ENCODE results near the gene GLO1.
"Not testable (repeated sequence)": the region's sequence is repeated elsewhere in the genome, so short reads cannot be mapped to it uniquely, and the experiment has no call there.

GLO1 gene

GRCh38 chr6:38705924-38706323, 3.0 kb upstream of the GLO1 start:
- no peak for DNase-seq (ENCODE audit: low read depth)

- no peak for DNase-seq (ENCODE audit: low read depth)
Observed at GRCh38 chr6:38703949-38704590, 1.1 kb upstream of the GLO1 start.

GRCh38 chr6:38701551-38701950, 1.4 kb downstream of the GLO1 start:
- no peak for DNase-seq (ENCODE audit: low read depth)

GRCh38 chr6:38699702-38700101, 3.2 kb downstream of the GLO1 start:
- not testable (repeated sequence) for DNase-seq (ENCODE audit: low read depth)

- DNase-seq (ENCODE audit: low read depth) = no peak
Observed at GRCh38 chr6:38697846-38698245, 5.1 kb downstream of the GLO1 start.

- no peak for DNase-seq (ENCODE audit: low read depth)
Observed at GRCh38 chr6:38696345-38696744, 6.6 kb downstream of the GLO1 start.

- no peak for DNase-seq (ENCODE audit: low read depth)
Observed at GRCh38 chr6:38695933-38696332, 7.0 kb downstream of the GLO1 start.

GRCh38 chr6:38695227-38695900, 7.6 kb downstream of the GLO1 start:
- no peak for DNase-seq (ENCODE audit: low read depth)

- no peak for DNase-seq (ENCODE audit: low read depth)
Observed at GRCh38 chr6:38688579-38689087, 14.3 kb downstream of the GLO1 start.

- no peak for DNase-seq (ENCODE audit: low read depth)
Observed at GRCh38 chr6:38687549-38687948, 15.4 kb downstream of the GLO1 start.

GRCh38 chr6:38687043-38687353, 15.9 kb downstream of the GLO1 start:
- DNase-seq (ENCODE audit: low read depth) = no peak

GRCh38 chr6:38686270-38687042, 16.5 kb downstream of the GLO1 start:
- no peak for DNase-seq (ENCODE audit: low read depth)

GRCh38 chr6:38684904-38685303, 18.0 kb downstream of the GLO1 start:
- DNase-seq (ENCODE audit: low read depth) = no peak

GRCh38 chr6:38684237-38684636, 18.7 kb downstream of the GLO1 start:
- DNase-seq (ENCODE audit: low read depth) = no peak

- no peak for DNase-seq (ENCODE audit: low read depth)
Observed at GRCh38 chr6:38681850-38682249, 21.1 kb downstream of the GLO1 start.

- DNase-seq (ENCODE audit: low read depth) = no peak
Observed at GRCh38 chr6:38679668-38680067, 23.3 kb downstream of the GLO1 start.

- no peak for DNase-seq (ENCODE audit: low read depth)
Observed at GRCh38 chr6:38678178-38678760, 24.7 kb downstream of the GLO1 start.

- DNase-seq (ENCODE audit: low read depth) = no peak
Observed at GRCh38 chr6:38676974-38677544, 25.9 kb downstream of the GLO1 start.

GRCh38 chr6:38676236-38676973, 26.5 kb downstream of the GLO1 start:
- DNase-seq (ENCODE audit: low read depth) = no peak

GRCh38 chr6:38673397-38674165, 29.4 kb downstream of the GLO1 start:
- DNase-seq (ENCODE audit: low read depth) = no peak

GRCh38 chr6:38671885-38672467, 31.0 kb downstream of the GLO1 start:
- no peak for DNase-seq (ENCODE audit: low read depth)
